ENCODE results near the gene TMUB2. TPM values are rescaled to one million over a fixed set of nuclear protein-coding genes. Genes with fewer than 3 reads are reported as not detected.

The TMUB2 gene
- total RNA-seq, 4 donors from 2014 or later = 7.4 to 41.8 (median 32.6) TPM

- H3K36me3 ChIP-seq = no peaks in the 10 kb centered on the region
- intact Hi-C loops (cut with DNase I; ENCODE audit: low total_unique reads) = no loop called here
- H3K4me1 ChIP-seq = no peaks in the 10 kb centered on the region
- TF ChIP-seq CTCF (IDR thresholded peaks at IDR 0.05) (no peak), POLR2A (IDR thresholded peaks at IDR 0.05) (peak in 1 of 2 donors; percentile 19)
- H3K4me3 ChIP-seq = peak within 1 kb of the TSS; percentile 22 to 23
- H3K9me3 ChIP-seq = no peaks in the 10 kb centered on the region
- H3K27ac ChIP-seq = peak within 1 kb of the TSS; percentile 61 to 84
- DNase-seq = peak in 1 of 2 donors; percentile 41
- H3K27me3 ChIP-seq = no peaks in the 10 kb centered on the region
Measured at GRCh38 chr17:44170499-44171201, 16.1 kb upstream of the TMUB2 start, which contains the start of gene ASB16. TSS of gene ASB16 (plus strand) at chr17:44170704. CDS start at chr17:44170790, 86 bp downstream.

- Histone ChIP-seq H3K27me3 (no peaks in the 10 kb centered on the region), H3K36me3 (no peaks in the 10 kb centered on the region), H3K9me3 (no peaks in the 10 kb centered on the region), H3K27ac (no peak overlapping the region), H3K4me1 (no peaks in the 10 kb centered on the region), H3K4me3 (no peak overlapping the region)
- TF ChIP-seq POLR2A (IDR thresholded peaks at IDR 0.05) = no peak
- TF ChIP-seq CTCF (IDR thresholded peaks at IDR 0.05) = no peak
- DNase-seq = no peak
- intact Hi-C loops (cut with DNase I; ENCODE audit: low total_unique reads) = no loop called here
Measured at GRCh38 chr17:44171931-44172455, 14.8 kb upstream of the TMUB2 start.

- no peaks in the 10 kb centered on the region for H3K36me3 ChIP-seq
- TF ChIP-seq CTCF (IDR thresholded peaks at IDR 0.05) (no peak), POLR2A (IDR thresholded peaks at IDR 0.05) (no peak)
- no peaks in the 10 kb centered on the region for H3K4me1 ChIP-seq
- DNase-seq = no peak
- no peak overlapping the region for H3K4me3 ChIP-seq
- no peak overlapping the region for H3K27ac ChIP-seq
- H3K9me3 ChIP-seq = no peaks in the 10 kb centered on the region
- no peaks in the 10 kb centered on the region for H3K27me3 ChIP-seq
- intact Hi-C loops (cut with DNase I; ENCODE audit: low total_unique reads) = no loop called here
Measured at GRCh38 chr17:44174427-44174826, 12.3 kb upstream of the TMUB2 start.

- H3K4me3 ChIP-seq = no peak overlapping the region
- H3K9me3 ChIP-seq = no peaks in the 10 kb centered on the region
- no peak overlapping the region for H3K27ac ChIP-seq
- no peaks in the 10 kb centered on the region for H3K36me3 ChIP-seq
- TF ChIP-seq POLR2A (IDR thresholded peaks at IDR 0.05) (no peak), CTCF (IDR thresholded peaks at IDR 0.05) (no peak)
- H3K4me1 ChIP-seq = no peaks in the 10 kb centered on the region
- no peak for DNase-seq
- intact Hi-C loops (cut with DNase I; ENCODE audit: low total_unique reads) = no loop called here
- H3K27me3 ChIP-seq = no peaks in the 10 kb centered on the region
Measured at GRCh38 chr17:44176257-44176656, 10.5 kb upstream of the TMUB2 start.

GRCh38 chr17:44176671-44177501 lies 9.9 kb upstream of the TMUB2 start:
- no peak overlapping the region for H3K4me3 ChIP-seq
- no peaks in the 10 kb centered on the region for H3K9me3 ChIP-seq
- no peak for TF ChIP-seq POLR2A (IDR thresholded peaks at IDR 0.05)
- TF ChIP-seq CTCF (IDR thresholded peaks at IDR 0.05) = no peak
- H3K36me3 ChIP-seq = no peaks in the 10 kb centered on the region
- H3K27ac ChIP-seq = no peak overlapping the region
- no peak for DNase-seq
- no peaks in the 10 kb centered on the region for H3K4me1 ChIP-seq
- H3K27me3 ChIP-seq = no peaks in the 10 kb centered on the region
- intact Hi-C loops (cut with DNase I; ENCODE audit: low total_unique reads) = no loop called here
